ENCODE results near the gene PTPRT.

GRCh38 chr20:42406826-42407225 lies 782.9 kb downstream of the PTPRT start:
- TF ChIP-seq CTCF (IDR thresholded peaks at IDR 0.05) (no peak), TCF7L2 (IDR thresholded peaks at IDR 0.05; ENCODE audit: low read depth, low read length) (no peak), SIN3A (IDR thresholded peaks at IDR 0.05; ENCODE audit: borderline replicate concordance, insufficient read depth, low read depth, low read length) (no peak)

Data from Panc1 (cell line).